ENCODE data around the gene SHD.
"Not testable (repeated sequence)": the region's sequence is repeated elsewhere in the genome, so short reads cannot be mapped to it uniquely, and the experiment has no call there.

Gene SHD

DNA sequence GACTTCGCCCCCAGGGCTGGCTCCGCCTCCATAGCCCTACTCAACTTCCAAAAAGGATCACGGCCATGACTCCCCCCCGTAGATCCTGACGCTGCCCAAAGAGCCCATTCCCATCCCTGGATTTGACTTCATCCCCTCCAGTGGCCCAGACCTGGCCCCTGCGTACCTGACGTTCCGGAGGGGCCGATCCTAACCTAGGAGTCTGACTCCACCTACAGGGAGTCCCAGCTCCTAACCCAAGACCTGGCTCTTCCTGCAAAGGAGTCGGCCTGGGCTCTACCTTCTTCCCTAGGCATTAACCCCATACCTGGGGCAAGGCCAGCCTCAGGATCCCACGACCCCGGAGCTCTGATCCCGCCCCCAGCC lies 48.8 kb downstream of the SHD start:
- no peak for DNase-seq

DNA sequence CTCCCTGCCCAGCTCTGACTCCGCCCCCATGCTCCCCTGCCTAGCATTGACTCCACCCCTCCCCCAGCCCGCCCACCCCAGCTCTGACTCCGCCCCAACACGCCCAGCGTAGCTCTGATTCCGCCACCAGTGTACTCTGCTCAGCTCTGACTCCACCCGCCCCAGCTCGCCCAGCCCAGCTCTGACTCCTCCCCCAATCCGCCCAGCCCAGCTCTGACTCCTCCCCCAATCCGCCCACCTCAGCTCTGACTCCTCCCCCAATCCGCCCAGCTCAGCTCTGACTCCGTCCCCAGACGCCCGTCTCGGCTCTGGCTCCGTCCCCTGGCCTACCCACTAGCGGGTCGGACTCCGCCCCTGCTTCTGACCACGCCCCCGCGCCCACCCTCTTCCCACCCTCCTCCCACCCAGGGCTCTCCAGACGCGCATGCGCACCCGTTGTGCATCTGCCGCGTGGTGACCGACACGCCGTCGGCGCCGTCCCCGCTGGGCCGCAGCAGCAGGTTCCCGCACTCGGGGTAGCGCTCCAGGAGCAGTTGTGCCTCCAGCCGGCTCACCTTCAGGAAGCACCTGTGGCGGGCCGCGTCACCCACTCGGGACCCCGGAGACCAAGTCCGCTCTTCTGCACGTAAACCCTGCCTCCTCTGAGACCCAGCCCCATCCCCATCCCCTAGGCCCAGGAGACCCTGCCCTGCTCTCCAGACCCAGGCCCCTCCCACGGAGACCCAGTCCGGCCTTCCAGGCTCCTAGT lies 49.4 kb downstream of the SHD start:
- DNase-seq: peak; percentile 93

- DNase-seq: not testable (repeated sequence)
Measured at GRCh38 chr19:4328991-4329681, 50.1 kb downstream of the SHD start.

DNA sequence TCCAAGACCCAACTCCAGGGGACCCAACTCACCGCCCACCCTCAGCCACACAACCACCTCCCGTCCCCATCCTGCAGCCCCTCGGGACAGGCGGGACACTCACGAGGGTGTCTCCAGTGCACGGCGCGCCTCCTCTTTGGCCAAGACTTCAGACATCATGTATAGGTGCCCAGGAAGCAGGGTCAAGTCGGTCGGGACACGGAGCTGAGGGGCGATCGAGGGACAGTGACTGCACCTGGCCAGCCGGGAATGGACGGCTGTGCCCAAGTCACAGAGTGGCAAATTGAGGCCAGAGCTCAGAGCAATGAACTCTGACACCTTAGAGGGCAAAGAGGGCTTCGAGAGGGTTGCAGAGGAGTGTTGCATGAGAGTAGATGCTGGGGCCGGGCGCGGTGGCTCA lies 50.8 kb downstream of the SHD start:
- no peak for DNase-seq

- no peak for DNase-seq
Measured at GRCh38 chr19:4334929-4335570, 56.0 kb downstream of the SHD start.

- no peak for DNase-seq
Measured at GRCh38 chr19:4337906-4338440, 58.9 kb downstream of the SHD start.

DNA sequence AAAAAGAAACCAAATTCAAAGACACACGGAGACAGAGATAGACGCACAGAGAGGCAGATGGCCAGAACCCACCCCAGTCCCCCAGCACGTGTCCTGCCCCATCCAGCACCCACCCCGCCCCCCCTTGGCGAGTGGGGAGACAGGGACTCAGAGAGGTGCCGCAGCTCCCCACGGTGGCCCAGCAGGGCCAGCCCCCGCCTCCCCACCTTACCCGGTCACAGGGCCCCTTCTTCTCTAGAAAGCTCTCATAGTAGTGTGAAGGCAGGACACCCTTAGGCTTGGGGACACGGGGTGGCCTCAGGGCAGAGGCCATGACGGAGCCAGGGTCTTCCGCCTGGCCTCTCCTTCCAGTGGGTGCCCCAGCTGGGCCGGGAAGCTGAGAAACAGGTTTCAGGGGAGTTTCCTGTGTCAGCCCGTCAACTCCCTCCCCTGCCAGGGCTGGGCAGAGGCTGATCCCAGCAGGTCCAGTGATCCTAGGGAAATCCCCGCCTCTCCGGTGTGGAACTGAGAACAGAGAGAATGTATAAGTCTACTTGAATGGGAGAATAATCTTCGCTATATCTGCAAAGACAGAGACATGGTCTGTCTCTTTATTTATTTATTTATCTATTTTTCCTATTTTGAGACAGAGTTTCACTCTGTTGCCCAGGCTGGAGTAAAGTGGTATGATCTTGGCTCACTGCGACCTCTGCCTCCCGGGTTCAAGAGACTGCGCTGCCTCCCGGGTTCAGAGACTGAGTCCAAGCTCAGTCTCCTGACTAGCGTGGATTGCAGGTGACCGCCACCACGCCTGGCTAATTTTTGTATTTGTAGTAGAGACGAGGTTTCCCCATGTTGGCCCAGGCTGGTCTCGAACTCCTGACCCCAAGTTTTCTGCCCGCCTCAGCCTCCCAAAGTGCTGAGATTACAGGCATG lies 59.6 kb downstream of the SHD start, which contains the start of gene STAP2:
TSS of gene STAP2 (minus strand) at position 387 of the 915 bp plus-strand sequence. CDS start at position 313, 74 bp downstream.
- DNase-seq: no peak

Data from amniotic stem cell (primary cell).